Endodermal cell (in vitro differentiated cells): ENCODE results near the gene IRF9. TPM values are rescaled to one million over a fixed set of nuclear protein-coding genes. Genes with fewer than 3 reads are reported as not detected.

Source experiments
- DNase-seq: peaks from one replicate; pipeline ENCODE4 v3.0.0-alpha.2; 2017
- H3K27ac ChIP-seq: 2 replicates; pipeline ENCODE4 v1.5.1; 2013; ENCODE audit warnings: mild to moderate bottlenecking, low read depth, low read length, moderate library complexity
- H3K27me3 ChIP-seq: 2 replicates; pipeline ENCODE4 v1.6.1; 2013; ENCODE audit warnings: mild to moderate bottlenecking, low read length, moderate library complexity; ENCODE audit not compliant: insufficient read depth, control insufficient read depth, poor library complexity, severe bottlenecking
- H3K36me3 ChIP-seq: 2 replicates; pipeline ENCODE4 v1.7.0; 2013; ENCODE audit warnings: mild to moderate bottlenecking, low read length, moderate library complexity; ENCODE audit not compliant: control insufficient read depth, insufficient read depth
- H3K4me1 ChIP-seq: one replicate; pipeline ENCODE4 v1.7.0; 2013; ENCODE audit warnings: low read length; ENCODE audit not compliant: control insufficient read depth, insufficient read depth
- H3K4me3 ChIP-seq: 2 replicates; pipeline ENCODE4 v1.5.1; 2013; ENCODE audit warnings: mild to moderate bottlenecking, low read length, moderate library complexity
- H3K9ac ChIP-seq: 2 replicates; pipeline ENCODE4 v1.6.1; 2013; ENCODE audit warnings: mild to moderate bottlenecking, low read length, moderate library complexity; ENCODE audit not compliant: poor library complexity, severe bottlenecking; ENCODE audit errors: extremely low read depth
- H3K9me3 ChIP-seq: 2 replicates; pipeline ENCODE4 v1.6.1; 2013; ENCODE audit warnings: mild to moderate bottlenecking, low read length, moderate library complexity; ENCODE audit not compliant: control insufficient read depth
- H3K27ac Mint-ChIP-seq: 2 replicates; pipeline ENCODE4 v1.8.0; 2020; ENCODE audit warnings: mixed read lengths
- H3K27me3 Mint-ChIP-seq: 2 replicates; pipeline ENCODE4 v1.8.0; 2021; ENCODE audit warnings: mild to moderate bottlenecking, mixed read lengths; ENCODE audit not compliant: insufficient read depth
- H3K36me3 Mint-ChIP-seq: 2 replicates; pipeline ENCODE4 v1.8.0; 2020; ENCODE audit warnings: low read depth, mixed read lengths
- H3K4me1 Mint-ChIP-seq: 2 replicates; pipeline ENCODE4 v1.8.0; 2020; ENCODE audit warnings: mixed read lengths
- H3K4me3 Mint-ChIP-seq: 2 replicates; pipeline ENCODE4 v1.8.0; 2020; ENCODE audit warnings: mild to moderate bottlenecking, moderate library complexity, mixed read lengths
- H3K9me3 Mint-ChIP-seq: 2 replicates; pipeline ENCODE4 v1.8.0; 2020; ENCODE audit warnings: mild to moderate bottlenecking, mixed read lengths
- WGBS, 2 experiments: methylation state at CpG; one replicate each; pipeline versions ENCODE4 v1.1.5 to v1.1.7; 2013; ENCODE audit warnings: missing lambda C conversion rate in 2 of 2, mixed read lengths in 1 of 2; ENCODE audit not compliant: insufficient coverage in 1 of 2, insufficient read length in 1 of 2; 5-methylcytosine and 5-hydroxymethylcytosine counted together
- total RNA-seq, 2 donors: library from RNA; stranded (reverse); fragmentation: NEBNext Ultra II Directional in 1 of 2; extraction: Animal tissue kit (Norgen Biotek cat#: 25700) in 1 of 2; gene quantifications; 2 replicates in 1 of 2; 3 replicates in 1 of 2; pipeline ENCODE4 v1.2.1, GENCODE V29; 2021
- TF ChIP-seq, protein P1 (sequence below): fragments of 200-600 bp; sonication (generic); conservative IDR thresholded peaks from 2 replicates; pipeline ENCODE4 v1.5.0; 2021; ENCODE audit warnings: antibody characterized with exemption, mild to moderate bottlenecking

The IRF9 gene
- total RNA-seq, 2 donors from 2014 or later = 13.6 to 26.9 TPM

DNA sequence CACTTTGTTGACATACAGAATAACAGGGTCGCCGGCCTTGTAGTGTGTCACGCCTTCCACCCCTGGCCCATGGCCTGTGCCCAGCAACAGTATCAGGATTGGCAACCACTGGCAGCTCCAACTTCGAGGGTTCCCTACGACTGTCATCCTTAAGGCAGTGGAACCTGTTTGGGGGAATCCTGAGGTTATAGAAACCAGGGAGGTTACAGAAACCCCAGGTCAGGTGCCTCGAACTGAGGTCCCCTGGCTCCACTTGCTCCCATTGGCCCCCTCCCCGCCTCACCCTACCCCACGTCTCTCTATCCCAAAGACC lies 33.8 kb downstream of the IRF9 start:
- Histone ChIP-seq H3K9ac (peak overlapping the region; percentile 93), H3K36me3 (peaks cover 41% of the 10 kb centered on the region), H3K27ac (peak overlapping the region; percentile 96), H3K4me1 (no peaks in the 10 kb centered on the region), H3K4me3 (peak overlapping the region; percentile 91), H3K9me3 (no peaks in the 10 kb centered on the region), H3K27me3 (no peaks in the 10 kb centered on the region)
- Mint-ChIP-seq H3K9me3 (no peaks in the 10 kb centered on the region), H3K4me1 (peaks cover 8% of the 10 kb centered on the region), H3K27ac (peak overlapping the region; percentile 77), H3K27me3 (no peaks in the 10 kb centered on the region), H3K4me3 (peak overlapping the region; percentile 77), H3K36me3 (peaks cover 47% of the 10 kb centered on the region)
- WGBS, 2 experiments = 63 to 94% methylated on average over 3 to 8 of the region's 8 CpGs
- TF ChIP-seq, protein P1, sequence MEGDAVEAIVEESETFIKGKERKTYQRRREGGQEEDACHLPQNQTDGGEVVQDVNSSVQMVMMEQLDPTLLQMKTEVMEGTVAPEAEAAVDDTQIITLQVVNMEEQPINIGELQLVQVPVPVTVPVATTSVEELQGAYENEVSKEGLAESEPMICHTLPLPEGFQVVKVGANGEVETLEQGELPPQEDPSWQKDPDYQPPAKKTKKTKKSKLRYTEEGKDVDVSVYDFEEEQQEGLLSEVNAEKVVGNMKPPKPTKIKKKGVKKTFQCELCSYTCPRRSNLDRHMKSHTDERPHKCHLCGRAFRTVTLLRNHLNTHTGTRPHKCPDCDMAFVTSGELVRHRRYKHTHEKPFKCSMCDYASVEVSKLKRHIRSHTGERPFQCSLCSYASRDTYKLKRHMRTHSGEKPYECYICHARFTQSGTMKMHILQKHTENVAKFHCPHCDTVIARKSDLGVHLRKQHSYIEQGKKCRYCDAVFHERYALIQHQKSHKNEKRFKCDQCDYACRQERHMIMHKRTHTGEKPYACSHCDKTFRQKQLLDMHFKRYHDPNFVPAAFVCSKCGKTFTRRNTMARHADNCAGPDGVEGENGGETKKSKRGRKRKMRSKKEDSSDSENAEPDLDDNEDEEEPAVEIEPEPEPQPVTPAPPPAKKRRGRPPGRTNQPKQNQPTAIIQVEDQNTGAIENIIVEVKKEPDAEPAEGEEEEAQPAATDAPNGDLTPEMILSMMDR = no peak
- DNase-seq = no peak

DNA sequence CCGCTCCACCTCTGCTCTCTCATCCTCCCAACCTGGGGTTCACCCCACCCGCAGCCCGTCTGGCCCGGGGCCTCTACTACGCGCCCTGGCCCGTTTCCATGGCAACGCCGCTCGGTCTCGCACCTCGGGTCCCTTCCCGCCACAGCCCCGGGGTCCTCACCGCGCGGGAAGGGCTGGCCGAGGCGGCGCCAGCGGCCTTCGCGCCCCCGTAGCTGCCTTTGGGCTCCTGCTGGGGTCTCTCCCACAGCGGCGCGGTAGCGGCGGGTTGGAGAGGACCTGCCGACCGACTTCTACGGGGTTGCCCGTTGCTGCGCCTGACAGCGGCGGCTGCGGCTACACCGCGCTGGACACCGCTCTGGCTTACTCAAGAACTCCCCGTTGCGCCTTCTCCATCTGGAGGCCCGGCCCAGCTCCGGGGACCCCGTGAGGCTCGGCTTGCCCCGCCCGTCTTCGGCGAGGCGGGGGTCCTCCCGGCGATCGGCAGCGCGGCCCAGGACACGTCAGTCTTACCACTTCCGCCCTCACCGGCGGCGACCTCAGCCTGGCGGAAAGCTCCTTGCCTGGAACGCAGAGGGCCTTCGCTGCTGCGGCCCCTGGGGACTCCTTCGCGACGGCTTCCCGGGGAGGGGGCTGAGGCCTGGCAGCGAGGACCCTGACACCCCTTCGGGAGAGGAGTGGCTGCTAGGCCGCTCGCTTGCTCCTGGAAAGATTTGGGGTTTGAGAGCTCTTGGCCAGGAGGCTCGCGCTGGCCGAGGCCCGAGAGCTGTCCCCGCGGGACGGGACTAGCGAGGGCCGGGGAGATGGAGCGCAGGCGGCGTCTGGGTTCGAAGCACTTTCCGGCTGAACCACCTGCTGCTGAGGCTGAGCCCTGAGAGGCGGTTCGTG lies 34.4 kb downstream of the IRF9 start, which contains the start of gene TM9SF1:
Gene TM9SF1 (minus strand): TSS at position 256 of the 885 bp plus-strand sequence. CDS start 422 bp downstream, outside the sequence.
- WGBS, 2 experiments = 0% methylated on average over 50 to 89 of the region's 89 CpGs
- TF ChIP-seq, protein P1 = no peak
- peaks cover 51% of the 10 kb centered on the region for H3K36me3 Mint-ChIP-seq
- H3K4me1 Mint-ChIP-seq = peaks cover 8% of the 10 kb centered on the region
- DNase-seq = peak; percentile 95
- Histone ChIP-seq H3K27ac (peak within 1 kb of the TSS; percentile 96), H3K4me3 (peak within 1 kb of the TSS; percentile 91), H3K9ac (peak within 1 kb of the TSS; percentile 93), H3K4me1 (no peaks in the 10 kb centered on the region), H3K9me3 (no peaks in the 10 kb centered on the region), H3K36me3 (peaks cover 39% of the 10 kb centered on the region), H3K27me3 (no peaks in the 10 kb centered on the region)
- peak within 1 kb of the TSS; percentile 77 for H3K4me3 Mint-ChIP-seq
- H3K27ac Mint-ChIP-seq = peak within 1 kb of the TSS; percentile 96
- peaks cover 3% of the 10 kb centered on the region for H3K9me3 Mint-ChIP-seq
- no peaks in the 10 kb centered on the region for H3K27me3 Mint-ChIP-seq

DNA sequence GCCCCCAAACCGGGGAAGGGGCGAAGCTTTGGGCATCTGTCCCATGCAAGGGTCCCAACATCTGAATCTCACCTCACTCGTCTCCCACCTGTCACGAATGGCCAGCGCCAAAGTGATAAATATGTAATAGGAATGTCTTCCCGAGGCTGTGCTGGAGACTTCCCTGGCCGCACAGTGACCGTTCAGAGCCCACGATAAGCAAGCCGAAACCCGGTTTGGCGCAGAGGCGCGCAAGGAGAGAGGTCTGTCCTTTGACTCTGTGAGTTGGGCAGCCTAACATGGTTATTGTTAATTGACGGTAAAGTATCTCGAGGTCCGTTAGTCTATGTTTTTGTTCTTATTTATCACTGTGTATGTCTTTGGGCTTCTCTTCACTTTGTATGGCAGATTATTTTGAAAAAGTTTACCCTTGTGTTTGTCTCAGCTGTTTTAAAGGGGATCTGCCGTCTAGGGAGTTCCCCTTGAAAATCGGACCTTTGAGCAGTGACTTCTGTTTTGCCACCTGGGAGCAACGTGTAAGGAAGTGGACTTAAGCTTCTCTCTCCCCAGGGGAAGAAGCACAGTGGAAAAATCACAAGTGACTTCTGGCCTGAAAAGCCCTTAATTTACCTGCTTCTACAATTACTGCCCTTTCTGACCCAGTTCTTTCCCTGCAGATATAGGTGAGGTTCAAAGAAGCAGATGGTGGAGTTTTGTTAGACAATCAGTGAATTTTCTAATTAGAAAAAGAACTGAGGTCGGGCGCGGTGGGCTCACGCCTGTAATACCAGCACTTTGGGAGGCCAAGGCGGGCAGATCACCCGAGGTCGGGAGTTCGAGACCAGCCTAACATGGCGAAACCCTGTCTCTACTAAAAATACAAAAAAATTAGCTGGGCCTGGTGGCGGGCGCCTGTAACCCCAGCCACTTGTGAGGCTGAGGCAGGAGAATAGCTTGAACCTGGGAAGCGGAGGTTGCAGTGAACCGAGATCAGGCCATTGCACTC lies 35.3 kb downstream of the IRF9 start:
- peaks cover 4% of the 10 kb centered on the region for H3K9me3 ChIP-seq
- H3K36me3 ChIP-seq = peaks cover 37% of the 10 kb centered on the region
- Mint-ChIP-seq H3K27ac (peak overlapping the region; percentile 96), H3K4me1 (peaks cover 8% of the 10 kb centered on the region), H3K36me3 (peaks cover 51% of the 10 kb centered on the region), H3K9me3 (peaks cover 12% of the 10 kb centered on the region), H3K4me3 (peak overlapping the region; percentile 77), H3K27me3 (no peaks in the 10 kb centered on the region)
- TF ChIP-seq, protein P1 = no peak
- peak overlapping the region; percentile 91 for H3K4me3 ChIP-seq
- peak overlapping the region; percentile 93 for H3K9ac ChIP-seq
- no peaks in the 10 kb centered on the region for H3K4me1 ChIP-seq
- 28 to 38% methylated on average over 22 to 33 of the region's 33 CpGs for WGBS, 2 experiments
- peak overlapping the region; percentile 96 for H3K27ac ChIP-seq
- no peak for DNase-seq
- no peaks in the 10 kb centered on the region for H3K27me3 ChIP-seq
